Measurements from ENCODE around the gene MCAM. TPM values are rescaled to one million over a fixed set of nuclear protein-coding genes. Genes with fewer than 3 reads are reported as not detected.
A peak's percentile ranks its signal among the peaks of the same experiment; 100 is the strongest.

MCAM gene
- total RNA-seq, 4 donors from 2014 or later, result 612 to 1,198 (median 830) TPM

DNA sequence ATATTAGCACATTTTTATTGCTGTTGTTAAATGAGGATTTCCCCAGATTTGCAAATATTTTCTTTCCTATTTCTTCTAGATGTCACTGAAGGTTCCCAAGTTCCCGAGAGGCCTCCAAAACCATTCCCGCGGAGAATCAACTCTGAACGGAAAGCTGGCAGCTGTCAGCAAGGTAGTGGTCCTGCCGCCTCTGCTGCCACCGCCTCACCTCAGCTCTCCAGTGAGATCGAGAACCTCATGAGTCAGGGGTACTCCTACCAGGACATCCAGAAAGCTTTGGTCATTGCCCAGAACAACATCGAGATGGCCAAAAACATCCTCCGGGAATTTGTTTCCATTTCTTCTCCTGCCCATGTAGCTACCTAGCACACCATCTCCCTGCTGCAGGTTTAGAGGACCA lies 17.5 kb downstream of the MCAM start:
- DNase-seq (ENCODE audit: low spot score in 2 of 2), result no peak
- peaks cover 0 to 13% (median 0%) of the 10 kb centered on the region in 4 donors for H3K4me1 ChIP-seq
- WGBS, 2 donors, result 91 to 96% methylated on average over 9 of the region's 9 CpGs
- H3K27me3 ChIP-seq, result no peaks in the 10 kb centered on the region
- no peaks in the 10 kb centered on the region for H3K9me3 ChIP-seq
- peaks cover 0 to 76% (median 10%) of the 10 kb centered on the region in 3 donors for H3K36me3 ChIP-seq
- no peak overlapping the region for H3K27ac ChIP-seq
- TF ChIP-seq EP300 (IDR thresholded peaks at IDR 0.05) (no peak), POLR2A (IDR thresholded peaks at IDR 0.05) (no peak)
- TF ChIP-seq, protein P1, sequence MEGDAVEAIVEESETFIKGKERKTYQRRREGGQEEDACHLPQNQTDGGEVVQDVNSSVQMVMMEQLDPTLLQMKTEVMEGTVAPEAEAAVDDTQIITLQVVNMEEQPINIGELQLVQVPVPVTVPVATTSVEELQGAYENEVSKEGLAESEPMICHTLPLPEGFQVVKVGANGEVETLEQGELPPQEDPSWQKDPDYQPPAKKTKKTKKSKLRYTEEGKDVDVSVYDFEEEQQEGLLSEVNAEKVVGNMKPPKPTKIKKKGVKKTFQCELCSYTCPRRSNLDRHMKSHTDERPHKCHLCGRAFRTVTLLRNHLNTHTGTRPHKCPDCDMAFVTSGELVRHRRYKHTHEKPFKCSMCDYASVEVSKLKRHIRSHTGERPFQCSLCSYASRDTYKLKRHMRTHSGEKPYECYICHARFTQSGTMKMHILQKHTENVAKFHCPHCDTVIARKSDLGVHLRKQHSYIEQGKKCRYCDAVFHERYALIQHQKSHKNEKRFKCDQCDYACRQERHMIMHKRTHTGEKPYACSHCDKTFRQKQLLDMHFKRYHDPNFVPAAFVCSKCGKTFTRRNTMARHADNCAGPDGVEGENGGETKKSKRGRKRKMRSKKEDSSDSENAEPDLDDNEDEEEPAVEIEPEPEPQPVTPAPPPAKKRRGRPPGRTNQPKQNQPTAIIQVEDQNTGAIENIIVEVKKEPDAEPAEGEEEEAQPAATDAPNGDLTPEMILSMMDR (IDR thresholded peaks at IDR 0.05), result no peak
- no peak overlapping the region for H3K4me3 ChIP-seq

DNA sequence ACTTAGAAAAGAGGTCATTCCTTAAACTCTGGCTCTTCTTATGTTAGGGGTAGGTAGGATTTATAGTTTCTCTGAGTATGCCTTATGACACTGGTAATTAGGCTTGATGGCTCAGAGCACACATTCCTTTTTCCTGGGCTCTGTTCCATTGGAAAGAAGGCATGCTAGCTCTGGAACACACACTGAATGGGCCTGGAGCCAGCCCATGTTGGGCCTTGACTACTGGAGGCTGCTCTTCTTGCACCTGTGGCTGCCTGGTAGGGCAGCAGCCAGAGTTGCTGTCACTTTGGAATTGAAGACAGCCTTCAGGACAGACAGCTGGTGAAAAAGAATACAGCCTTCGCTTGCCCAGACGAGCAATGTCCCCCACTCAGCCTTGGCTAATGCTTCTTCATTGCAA lies 18.2 kb downstream of the MCAM start:
- Histone ChIP-seq H3K36me3 (peaks cover 0 to 75% (median 10%) of the 10 kb centered on the region in 3 donors), H3K27ac (peak overlapping the region in 2 of 4 donors; percentile 54 to 58), H3K9me3 (no peaks in the 10 kb centered on the region), H3K27me3 (no peaks in the 10 kb centered on the region), H3K4me3 (no peak overlapping the region), H3K4me1 (peaks cover 0 to 13% (median 0%) of the 10 kb centered on the region in 4 donors)
- 67 to 87% methylated on average over 2 of the region's 2 CpGs for WGBS, 2 donors
- TF ChIP-seq POLR2A (IDR thresholded peaks at IDR 0.05) (no peak), EP300 (IDR thresholded peaks at IDR 0.05) (no peak)
- TF ChIP-seq, protein P1 (IDR thresholded peaks at IDR 0.05), result no peak
- no peak for DNase-seq (ENCODE audit: low spot score in 2 of 2)

DNA sequence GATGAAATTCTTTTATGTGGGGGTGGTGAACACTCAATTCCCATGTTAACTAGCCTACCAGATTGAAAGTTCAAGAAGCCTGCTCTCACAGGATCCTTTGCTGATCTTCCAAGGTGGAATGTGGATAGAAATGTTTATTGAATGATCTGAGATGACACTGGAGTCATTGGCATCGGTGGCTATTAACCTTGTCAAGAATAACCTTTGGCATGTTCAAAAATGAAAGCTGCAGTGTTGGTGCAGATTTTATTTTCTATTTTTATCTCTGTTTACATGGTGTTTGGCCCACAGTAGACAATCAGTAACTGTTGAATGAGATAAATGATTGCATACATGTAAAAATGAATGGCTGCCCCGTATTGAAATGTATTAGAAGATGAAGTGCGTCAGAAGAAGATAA lies 19.0 kb downstream of the MCAM start:
- peak overlapping the region in 2 of 4 donors; percentile 54 to 58 for H3K27ac ChIP-seq

DNA sequence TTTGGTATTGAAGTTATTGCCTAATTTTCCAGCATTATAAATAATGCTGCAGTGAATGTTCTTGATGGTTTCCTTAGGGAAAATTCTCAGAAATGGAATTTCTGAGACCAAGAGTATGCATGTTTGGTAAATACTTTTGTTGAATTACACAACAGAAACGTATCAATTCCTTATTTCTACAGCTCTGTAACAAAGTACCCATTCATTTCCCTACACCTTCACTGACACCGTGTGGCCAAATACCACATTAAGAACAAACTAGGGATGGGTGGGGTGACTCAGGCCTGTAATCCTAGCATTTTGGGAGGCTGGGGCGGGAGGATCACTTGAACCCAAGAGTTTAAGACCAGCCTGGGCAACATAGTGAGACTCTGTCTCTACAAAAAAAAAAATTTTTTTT lies 21.8 kb downstream of the MCAM start:
- peaks cover 0 to 13% (median 0%) of the 10 kb centered on the region in 4 donors for H3K4me1 ChIP-seq
- WGBS, 2 donors, result 40 to 42% methylated on average over 3 of the region's 3 CpGs
- H3K36me3 ChIP-seq, result peaks cover 0 to 64% (median 15%) of the 10 kb centered on the region in 3 donors
- no peaks in the 10 kb centered on the region for H3K27me3 ChIP-seq
- H3K9me3 ChIP-seq, result peaks cover 0 to 11% (median 2%) of the 10 kb centered on the region in 4 donors
- TF ChIP-seq POLR2A (IDR thresholded peaks at IDR 0.05) (no peak), EP300 (IDR thresholded peaks at IDR 0.05) (no peak)
- TF ChIP-seq, protein P1 (IDR thresholded peaks at IDR 0.05), result no peak
- H3K27ac ChIP-seq, result no peak overlapping the region
- DNase-seq (ENCODE audit: low spot score in 2 of 2), result no peak
- no peak overlapping the region for H3K4me3 ChIP-seq

More for the DNA sequence above, 19.0 kb downstream of the MCAM start:
- no peak overlapping the region for H3K4me3 ChIP-seq
- peaks cover 0 to 67% (median 10%) of the 10 kb centered on the region in 3 donors for H3K36me3 ChIP-seq
- WGBS, 2 donors, result 43 to 50% methylated on average over 3 of the region's 3 CpGs
- H3K9me3 ChIP-seq, result no peaks in the 10 kb centered on the region
- no peak for DNase-seq (ENCODE audit: low spot score in 2 of 2)
- TF ChIP-seq, protein P1 (IDR thresholded peaks at IDR 0.05), result no peak
- TF ChIP-seq EP300 (IDR thresholded peaks at IDR 0.05) (no peak), POLR2A (IDR thresholded peaks at IDR 0.05) (no peak)
- no peaks in the 10 kb centered on the region for H3K27me3 ChIP-seq
- peaks cover 0 to 13% (median 0%) of the 10 kb centered on the region in 4 donors for H3K4me1 ChIP-seq

DNA sequence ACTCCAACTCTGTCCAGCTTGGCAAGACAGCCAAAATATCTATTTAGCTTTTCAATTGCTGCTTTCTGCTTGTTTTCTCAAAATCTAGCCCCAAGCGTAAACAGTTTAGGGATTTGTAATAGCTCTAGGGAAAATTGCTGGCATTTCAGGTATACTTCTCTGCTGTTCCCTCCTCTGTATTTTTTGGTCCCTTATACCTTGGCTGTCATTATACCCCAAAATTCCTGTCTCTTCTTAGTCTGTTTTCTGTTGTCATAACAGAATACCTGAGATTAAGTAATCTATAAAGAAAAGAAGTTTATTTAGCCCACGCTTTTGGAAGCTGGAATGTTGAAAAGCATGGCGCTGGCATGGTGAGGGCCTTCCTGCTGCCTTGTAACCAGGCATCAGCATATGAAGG lies 23.5 kb downstream of the MCAM start:
- H3K4me1 ChIP-seq, result peaks cover 0 to 7% (median 0%) of the 10 kb centered on the region in 4 donors
- peaks cover 0 to 60% (median 9%) of the 10 kb centered on the region in 3 donors for H3K36me3 ChIP-seq
- H3K9me3 ChIP-seq, result peaks cover 0 to 11% (median 2%) of the 10 kb centered on the region in 4 donors
- no peak for DNase-seq (ENCODE audit: low spot score in 2 of 2)
- no peaks in the 10 kb centered on the region for H3K27me3 ChIP-seq
- TF ChIP-seq, protein P1 (IDR thresholded peaks at IDR 0.05), result no peak
- no peak for TF ChIP-seq EP300 (IDR thresholded peaks at IDR 0.05)
- no peak for TF ChIP-seq POLR2A (IDR thresholded peaks at IDR 0.05)
- H3K27ac ChIP-seq, result no peak overlapping the region
- H3K4me3 ChIP-seq, result no peak overlapping the region
- 96 to 99% methylated on average over 3 of the region's 3 CpGs for WGBS, 2 donors

Data from tibial nerve (tissue), 4 donors.